CD14-positive monocyte (primary cell): Measurements from ENCODE around the gene G6PC1. TPM values are rescaled to one million over a fixed set of nuclear protein-coding genes. Genes with fewer than 3 reads are reported as not detected.
"Not testable (repeated sequence)": the region's sequence is repeated elsewhere in the genome, so short reads cannot be mapped to it uniquely, and the experiment has no call there.

ENCODE experiments used
- DNase-seq, 3 donors: peaks; one replicate each; pipeline ENCODE4 v3.0.0-alpha.2; 2011 to 2022
- H2AFZ ChIP-seq: 2 replicates; pipeline ENCODE4 v1.6.0; 2012; ENCODE audit warnings: mild to moderate bottlenecking, low read depth, low read length, inconsistent platforms; ENCODE audit not compliant: insufficient read depth, poor library complexity, severe bottlenecking
- H3K27ac ChIP-seq, 2 donors: 1 replicate in 1 of 2; 2 replicates in 1 of 2; pipeline ENCODE4 v1.5.1; 2012 to 2013; ENCODE audit warnings: low read length in 2 of 2, control low read depth in 1 of 2, inconsistent platforms in 1 of 2, low read depth in 1 of 2, mild to moderate bottlenecking in 1 of 2
- H3K27me3 ChIP-seq, 2 donors: one replicate each; pipeline versions ENCODE4 v1.6.0 to v1.6.1; 2011 to 2013; ENCODE audit warnings: low read length in 2 of 2; ENCODE audit not compliant: control insufficient read depth in 2 of 2, insufficient read depth in 2 of 2
- H3K36me3 ChIP-seq, 2 donors: replicated peaks in 1 of 2; 1 replicate in 1 of 2; 2 replicates in 1 of 2; pipeline versions ENCODE4 v1.5.1 to v1.6.1; 2012 to 2013; ENCODE audit warnings: low read length in 2 of 2, control low read depth in 1 of 2, inconsistent platforms in 1 of 2, mild to moderate bottlenecking in 1 of 2; ENCODE audit not compliant: insufficient read depth in 2 of 2, control insufficient read depth in 1 of 2
- H3K4me1 ChIP-seq, 2 donors: 1 replicate in 1 of 2; 2 replicates in 1 of 2; pipeline versions ENCODE4 v1.5.1 to v1.6.1; 2012 to 2013; ENCODE audit warnings: low read length in 2 of 2, control low read depth in 1 of 2, inconsistent platforms in 1 of 2, mild to moderate bottlenecking in 1 of 2, moderate library complexity in 1 of 2; ENCODE audit not compliant: insufficient read depth in 2 of 2, control insufficient read depth in 1 of 2
- H3K4me2 ChIP-seq: replicated peaks from 2 replicates; pipeline ENCODE3; 2012; ENCODE audit warnings: low read length, moderate library complexity, mild to moderate bottlenecking; ENCODE audit not compliant: poor library complexity, severe bottlenecking; ENCODE audit errors: extremely low read depth
- H3K4me3 ChIP-seq, 3 experiments: fragments of 200-600 bp in 1 of 3; sonication (generic) in 1 of 3; replicated peaks in 1 of 3; 1 replicate in 2 of 3; 2 replicates in 1 of 3; pipeline ENCODE4 v1.5.1; 2011 to 2013; ENCODE audit warnings: low read length in 3 of 3, mild to moderate bottlenecking in 3 of 3, control low read depth in 2 of 3, low read depth in 2 of 3, inconsistent platforms in 1 of 3, moderate library complexity in 1 of 3
- H3K79me2 ChIP-seq: 2 replicates; pipeline ENCODE4 v1.6.0; 2012; ENCODE audit warnings: mild to moderate bottlenecking, control low read depth, inconsistent platforms, low read length, moderate library complexity; ENCODE audit not compliant: insufficient read depth
- H3K9ac ChIP-seq: 2 replicates; pipeline ENCODE4 v1.6.0; 2017; ENCODE audit warnings: low read length, mild to moderate bottlenecking; ENCODE audit not compliant: insufficient read depth, poor library complexity, severe bottlenecking
- H3K9me3 ChIP-seq, 2 donors: replicated peaks in 1 of 2; 1 replicate in 1 of 2; 2 replicates in 1 of 2; pipeline versions ENCODE4 v1.5.1 to v1.6.1; 2012 to 2013; ENCODE audit warnings: low read length in 2 of 2, control low read depth in 1 of 2; ENCODE audit not compliant: control insufficient read depth in 1 of 2, insufficient read depth in 1 of 2
- H4K20me1 ChIP-seq: 2 replicates; pipeline ENCODE4 v1.6.0; 2012; ENCODE audit warnings: mild to moderate bottlenecking, low read length, control low read depth, moderate library complexity; ENCODE audit not compliant: insufficient read depth
- H3K27ac Mint-ChIP-seq, 7 donors: one replicate each; pipeline ENCODE4 v1.8.0; 2020; ENCODE audit warnings: mild to moderate bottlenecking in 7 of 7, mixed read lengths in 7 of 7, moderate library complexity in 6 of 7, inconsistent platforms in 2 of 7
- H3K27me3 Mint-ChIP-seq, 3 donors: one replicate each; pipeline ENCODE4 v1.8.0; 2021 to 2022; ENCODE audit warnings: low read depth in 3 of 3, mild to moderate bottlenecking in 3 of 3, mixed read lengths in 3 of 3, moderate library complexity in 3 of 3, inconsistent platforms in 1 of 3
- H3K36me3 Mint-ChIP-seq, 2 donors: one replicate each; pipeline ENCODE4 v1.8.0; 2020; ENCODE audit warnings: mixed read lengths in 2 of 2, inconsistent platforms in 1 of 2, mild to moderate bottlenecking in 1 of 2
- H3K4me1 Mint-ChIP-seq: one replicate; pipeline ENCODE4 v1.8.0; 2020; ENCODE audit warnings: mild to moderate bottlenecking, mixed read lengths
- H3K4me3 Mint-ChIP-seq, 2 donors: one replicate each; pipeline ENCODE4 v1.8.0; 2020; ENCODE audit warnings: mild to moderate bottlenecking in 2 of 2, mixed read lengths in 2 of 2, moderate library complexity in 1 of 2
- H3K9me3 Mint-ChIP-seq, 7 donors: one replicate each; pipeline ENCODE4 v1.8.0; 2020 to 2022; ENCODE audit warnings: mixed read lengths in 7 of 7, mild to moderate bottlenecking in 6 of 7, moderate library complexity in 6 of 7, inconsistent platforms in 2 of 7
- CTCF ChIP-seq: fragments of 200-600 bp; IDR thresholded peaks from one replicate; pipeline ENCODE4 v1.8.0; 2022; ENCODE audit warnings: antibody characterized with exemption, mild to moderate bottlenecking
- WGBS: methylation state at CpG from one replicate; pipeline ENCODE4 v1.1.5; 2013; ENCODE audit warnings: missing lambda C conversion rate; ENCODE audit not compliant: insufficient coverage; 5-methylcytosine and 5-hydroxymethylcytosine counted together
- intact Hi-C, 2 donors: fragments of 100-400 bp; cut with micrococcal nuclease; formaldehyde crosslinking; loops; one replicate each; pipeline versions ENCODE4 v1.15.0 to v1.15.1; 2023
- polyA plus RNA-seq, 3 donors: library from polyadenylated mRNA; depleted of rRNA in 1 of 3; unstranded in 2 of 3; stranded (reverse) in 1 of 3; fragments of 300-500 nt in 2 of 3; fragments of >200 nt in 1 of 3; fragmentation: Illumina TruSeq in 2 of 3; gene quantifications; 1 replicate in 2 of 3; 2 replicates in 1 of 3; pipeline ENCODE4 v1.2.3, GENCODE V29; 2012 to 2021

The G6PC1 gene
- polyA plus RNA-seq, 3 donors, result not detected

GRCh38 chr17:42855048-42855596 is 45.5 kb upstream of the G6PC1 start:
- Histone ChIP-seq H3K79me2 (no peaks in the 10 kb centered on the region), H3K27ac (no peak overlapping the region), H3K36me3 (no peaks in the 10 kb centered on the region), H3K9ac (no peak overlapping the region), H2AFZ (peak overlapping the region; percentile 35), H3K27me3 (no peaks in the 10 kb centered on the region), H3K9me3 (no peaks in the 10 kb centered on the region), H3K4me3 (no peak overlapping the region), H3K4me2 (no peak overlapping the region), H4K20me1 (no peaks in the 10 kb centered on the region), H3K4me1 (peaks cover 0 to 8% of the 10 kb centered on the region in 2 donors)
- DNase-seq, result peak; percentile 48 to 59 (median 50)
- no peaks in the 10 kb centered on the region for H3K36me3 Mint-ChIP-seq
- no peak overlapping the region for H3K4me3 Mint-ChIP-seq
- peaks cover 0 to 5% (median 2%) of the 10 kb centered on the region in 3 donors for H3K27me3 Mint-ChIP-seq
- 74% methylated on average over 4 of the region's 8 CpGs for WGBS
- H3K4me1 Mint-ChIP-seq, result peaks cover 6% of the 10 kb centered on the region
- H3K27ac Mint-ChIP-seq, result peak overlapping the region in 1 of 7 donors; percentile 46
- H3K9me3 Mint-ChIP-seq, result peaks cover 0 to 1% (median 0%) of the 10 kb centered on the region in 7 donors
- intact Hi-C loops, result no loop called here
- no peak for TF ChIP-seq CTCF

GRCh38 chr17:42856093-42856492 is 44.5 kb upstream of the G6PC1 start:
- H3K9ac ChIP-seq, H3K4me2 ChIP-seq, H3K9me3 ChIP-seq, H3K4me1 ChIP-seq, H3K4me3 Mint-ChIP-seq, H3K27ac ChIP-seq, H3K27me3 Mint-ChIP-seq, H3K27me3 ChIP-seq, H3K79me2 ChIP-seq, H4K20me1 ChIP-seq, H3K4me3 ChIP-seq, H3K4me1 Mint-ChIP-seq, intact Hi-C loops, DNase-seq, H2AFZ ChIP-seq, H3K9me3 Mint-ChIP-seq, H3K36me3 ChIP-seq, H3K36me3 Mint-ChIP-seq: not testable (repeated sequence)
- peak overlapping the region in 1 of 7 donors; percentile 73 for H3K27ac Mint-ChIP-seq
- 86% methylated on average over 1 of the region's 8 CpGs for WGBS

GRCh38 chr17:42856516-42856915 is 44.1 kb upstream of the G6PC1 start:
- not testable (repeated sequence) for H3K27ac Mint-ChIP-seq
- WGBS, result 98% methylated on average over 5 of the region's 8 CpGs

More at GRCh38 chr17:42856516-42856915, 44.1 kb upstream of the G6PC1 start:
- H3K36me3 ChIP-seq, H3K27me3 Mint-ChIP-seq, H3K4me3 Mint-ChIP-seq, H3K27me3 ChIP-seq, H3K9me3 ChIP-seq, H3K27ac ChIP-seq, DNase-seq, H3K4me3 ChIP-seq, H3K36me3 Mint-ChIP-seq, H3K4me1 ChIP-seq, H4K20me1 ChIP-seq, H2AFZ ChIP-seq, intact Hi-C loops, H3K9me3 Mint-ChIP-seq, H3K4me2 ChIP-seq, H3K9ac ChIP-seq, H3K79me2 ChIP-seq, H3K4me1 Mint-ChIP-seq: not testable (repeated sequence)
